GM12878 (cell line): ENCODE results near the gene LRIG2.

ENCODE experiments used
- CHD2 ChIP-seq: IDR thresholded peaks from 2 replicates; pipeline ENCODE4 v1.6.1; 2011; ENCODE audit warnings: low read depth, low read length, improper control_type of control experiment, borderline replicate concordance
- ESRRA ChIP-seq: IDR thresholded peaks from 2 replicates; pipeline ENCODE4 v1.6.1; 2012; ENCODE audit warnings: mild to moderate bottlenecking, low read length, improper control_type of control experiment
- EZH2 ChIP-seq: IDR thresholded peaks from 2 replicates; pipeline ENCODE4 v1.6.1; 2012; ENCODE audit warnings: low read depth, mild to moderate bottlenecking, control low read depth, inconsistent platforms, low read length, borderline replicate concordance; ENCODE audit not compliant: control insufficient read depth
- JUNB ChIP-seq: IDR thresholded peaks from 2 replicates; pipeline ENCODE4 v1.6.1; 2016; ENCODE audit warnings: antibody characterized with exemption, mild to moderate bottlenecking
- POLR2AphosphoS5 ChIP-seq: IDR thresholded peaks from 2 replicates; pipeline ENCODE4 v1.6.1; 2011; ENCODE audit warnings: mild to moderate bottlenecking, low read length, inconsistent platforms
- SIX5 ChIP-seq: IDR thresholded peaks from 2 replicates; pipeline ENCODE4 v1.6.1; 2011; ENCODE audit warnings: mild to moderate bottlenecking, low read depth, low read length, moderate library complexity; ENCODE audit not compliant: severe bottlenecking
- SUPT20H ChIP-seq: IDR thresholded peaks from 2 replicates; pipeline ENCODE4 v1.6.1; 2011; ENCODE audit warnings: low read depth, mild to moderate bottlenecking, low read length, moderate library complexity, borderline replicate concordance; ENCODE audit not compliant: control insufficient read depth
- TF ChIP-seq, protein P1 (sequence below): fragments of 450-650 bp; IDR thresholded peaks from 2 replicates; pipeline ENCODE4 v1.6.1; 2017; ENCODE audit warnings: mild to moderate bottlenecking, low read depth, inconsistent platforms; ENCODE audit not compliant: poor library complexity, severe bottlenecking
- TF ChIP-seq, protein P2 (sequence below): IDR thresholded peaks from 2 replicates; pipeline ENCODE4 v1.6.1; 2012; ENCODE audit warnings: low read depth, low read length, improper control_type of control experiment
- TF ChIP-seq, protein P3 (sequence below), 3 experiments: IDR thresholded peaks in 2 of 3; conservative IDR thresholded peaks in 1 of 3; 2 replicates each; pipeline ENCODE4 v1.5.1; 2011; ENCODE audit warnings: low read depth in 3 of 3, low read length in 3 of 3, mild to moderate bottlenecking in 3 of 3, control low read depth in 2 of 3, moderate library complexity in 2 of 3, inconsistent platforms in 1 of 3, mixed read lengths in 1 of 3; ENCODE audit not compliant: control insufficient read depth in 2 of 3, insufficient read depth in 1 of 3; ENCODE audit errors: extremely low read depth in 1 of 3
- TF ChIP-seq, protein P4 (sequence below): IDR thresholded peaks from 2 replicates; pipeline ENCODE4 v1.6.1; 2011; ENCODE audit warnings: low read depth, low read length, improper control_type of control experiment, borderline replicate concordance
- TF ChIP-seq, protein P5 (sequence below): IDR thresholded peaks from 2 replicates; pipeline ENCODE4 v1.6.1; 2012; ENCODE audit warnings: mild to moderate bottlenecking, low read depth, low read length

DNA sequence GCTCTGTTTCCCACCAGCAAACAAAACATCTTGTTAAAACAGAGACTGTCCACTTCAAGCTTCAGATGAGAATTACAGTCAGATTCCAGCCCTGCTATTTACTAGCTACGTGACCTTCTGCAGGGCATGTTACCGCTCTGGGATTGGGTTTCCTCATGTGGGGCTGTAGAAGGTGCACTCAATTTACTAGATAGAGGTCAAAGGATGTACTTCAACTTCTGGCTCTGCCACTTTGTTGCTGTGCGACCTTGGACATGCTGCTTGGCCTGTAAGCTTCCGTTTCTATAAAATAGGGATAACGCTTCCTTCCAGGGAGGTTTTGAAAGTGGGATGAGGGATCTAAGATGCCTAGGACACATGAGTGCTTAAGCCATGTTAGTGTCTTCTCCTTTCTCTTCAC, 46.0 kb upstream of the LRIG2 start:
- TF ChIP-seq, protein P1, sequence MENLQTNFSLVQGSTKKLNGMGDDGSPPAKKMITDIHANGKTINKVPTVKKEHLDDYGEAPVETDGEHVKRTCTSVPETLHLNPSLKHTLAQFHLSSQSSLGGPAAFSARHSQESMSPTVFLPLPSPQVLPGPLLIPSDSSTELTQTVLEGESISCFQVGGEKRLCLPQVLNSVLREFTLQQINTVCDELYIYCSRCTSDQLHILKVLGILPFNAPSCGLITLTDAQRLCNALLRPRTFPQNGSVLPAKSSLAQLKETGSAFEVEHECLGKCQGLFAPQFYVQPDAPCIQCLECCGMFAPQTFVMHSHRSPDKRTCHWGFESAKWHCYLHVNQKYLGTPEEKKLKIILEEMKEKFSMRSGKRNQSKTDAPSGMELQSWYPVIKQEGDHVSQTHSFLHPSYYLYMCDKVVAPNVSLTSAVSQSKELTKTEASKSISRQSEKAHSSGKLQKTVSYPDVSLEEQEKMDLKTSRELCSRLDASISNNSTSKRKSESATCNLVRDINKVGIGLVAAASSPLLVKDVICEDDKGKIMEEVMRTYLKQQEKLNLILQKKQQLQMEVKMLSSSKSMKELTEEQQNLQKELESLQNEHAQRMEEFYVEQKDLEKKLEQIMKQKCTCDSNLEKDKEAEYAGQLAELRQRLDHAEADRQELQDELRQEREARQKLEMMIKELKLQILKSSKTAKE: no peak
- TF ChIP-seq EZH2 (no peak), CHD2 (no peak), ESRRA (no peak), POLR2AphosphoS5 (no peak), SIX5 (no peak), SUPT20H (no peak), JUNB (no peak)
- TF ChIP-seq, protein P2, sequence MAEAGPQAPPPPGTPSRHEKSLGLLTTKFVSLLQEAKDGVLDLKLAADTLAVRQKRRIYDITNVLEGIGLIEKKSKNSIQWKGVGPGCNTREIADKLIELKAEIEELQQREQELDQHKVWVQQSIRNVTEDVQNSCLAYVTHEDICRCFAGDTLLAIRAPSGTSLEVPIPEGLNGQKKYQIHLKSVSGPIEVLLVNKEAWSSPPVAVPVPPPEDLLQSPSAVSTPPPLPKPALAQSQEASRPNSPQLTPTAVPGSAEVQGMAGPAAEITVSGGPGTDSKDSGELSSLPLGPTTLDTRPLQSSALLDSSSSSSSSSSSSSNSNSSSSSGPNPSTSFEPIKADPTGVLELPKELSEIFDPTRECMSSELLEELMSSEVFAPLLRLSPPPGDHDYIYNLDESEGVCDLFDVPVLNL: no peak
- TF ChIP-seq, protein P3, sequence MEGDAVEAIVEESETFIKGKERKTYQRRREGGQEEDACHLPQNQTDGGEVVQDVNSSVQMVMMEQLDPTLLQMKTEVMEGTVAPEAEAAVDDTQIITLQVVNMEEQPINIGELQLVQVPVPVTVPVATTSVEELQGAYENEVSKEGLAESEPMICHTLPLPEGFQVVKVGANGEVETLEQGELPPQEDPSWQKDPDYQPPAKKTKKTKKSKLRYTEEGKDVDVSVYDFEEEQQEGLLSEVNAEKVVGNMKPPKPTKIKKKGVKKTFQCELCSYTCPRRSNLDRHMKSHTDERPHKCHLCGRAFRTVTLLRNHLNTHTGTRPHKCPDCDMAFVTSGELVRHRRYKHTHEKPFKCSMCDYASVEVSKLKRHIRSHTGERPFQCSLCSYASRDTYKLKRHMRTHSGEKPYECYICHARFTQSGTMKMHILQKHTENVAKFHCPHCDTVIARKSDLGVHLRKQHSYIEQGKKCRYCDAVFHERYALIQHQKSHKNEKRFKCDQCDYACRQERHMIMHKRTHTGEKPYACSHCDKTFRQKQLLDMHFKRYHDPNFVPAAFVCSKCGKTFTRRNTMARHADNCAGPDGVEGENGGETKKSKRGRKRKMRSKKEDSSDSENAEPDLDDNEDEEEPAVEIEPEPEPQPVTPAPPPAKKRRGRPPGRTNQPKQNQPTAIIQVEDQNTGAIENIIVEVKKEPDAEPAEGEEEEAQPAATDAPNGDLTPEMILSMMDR (IDR thresholded peaks at IDR 0.05 in 2 of 3, conservative IDR thresholded peaks at IDR 0.05 in 1 of 3; ENCODE audit: control insufficient read depth in 2 of 3, extremely low read depth in 1 of 3, insufficient read depth in 1 of 3, low read depth in 3 of 3, low read length in 3 of 3): no peak
- TF ChIP-seq, protein P4, sequence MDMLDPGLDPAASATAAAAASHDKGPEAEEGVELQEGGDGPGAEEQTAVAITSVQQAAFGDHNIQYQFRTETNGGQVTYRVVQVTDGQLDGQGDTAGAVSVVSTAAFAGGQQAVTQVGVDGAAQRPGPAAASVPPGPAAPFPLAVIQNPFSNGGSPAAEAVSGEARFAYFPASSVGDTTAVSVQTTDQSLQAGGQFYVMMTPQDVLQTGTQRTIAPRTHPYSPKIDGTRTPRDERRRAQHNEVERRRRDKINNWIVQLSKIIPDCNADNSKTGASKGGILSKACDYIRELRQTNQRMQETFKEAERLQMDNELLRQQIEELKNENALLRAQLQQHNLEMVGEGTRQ: no peak
- TF ChIP-seq, protein P5, sequence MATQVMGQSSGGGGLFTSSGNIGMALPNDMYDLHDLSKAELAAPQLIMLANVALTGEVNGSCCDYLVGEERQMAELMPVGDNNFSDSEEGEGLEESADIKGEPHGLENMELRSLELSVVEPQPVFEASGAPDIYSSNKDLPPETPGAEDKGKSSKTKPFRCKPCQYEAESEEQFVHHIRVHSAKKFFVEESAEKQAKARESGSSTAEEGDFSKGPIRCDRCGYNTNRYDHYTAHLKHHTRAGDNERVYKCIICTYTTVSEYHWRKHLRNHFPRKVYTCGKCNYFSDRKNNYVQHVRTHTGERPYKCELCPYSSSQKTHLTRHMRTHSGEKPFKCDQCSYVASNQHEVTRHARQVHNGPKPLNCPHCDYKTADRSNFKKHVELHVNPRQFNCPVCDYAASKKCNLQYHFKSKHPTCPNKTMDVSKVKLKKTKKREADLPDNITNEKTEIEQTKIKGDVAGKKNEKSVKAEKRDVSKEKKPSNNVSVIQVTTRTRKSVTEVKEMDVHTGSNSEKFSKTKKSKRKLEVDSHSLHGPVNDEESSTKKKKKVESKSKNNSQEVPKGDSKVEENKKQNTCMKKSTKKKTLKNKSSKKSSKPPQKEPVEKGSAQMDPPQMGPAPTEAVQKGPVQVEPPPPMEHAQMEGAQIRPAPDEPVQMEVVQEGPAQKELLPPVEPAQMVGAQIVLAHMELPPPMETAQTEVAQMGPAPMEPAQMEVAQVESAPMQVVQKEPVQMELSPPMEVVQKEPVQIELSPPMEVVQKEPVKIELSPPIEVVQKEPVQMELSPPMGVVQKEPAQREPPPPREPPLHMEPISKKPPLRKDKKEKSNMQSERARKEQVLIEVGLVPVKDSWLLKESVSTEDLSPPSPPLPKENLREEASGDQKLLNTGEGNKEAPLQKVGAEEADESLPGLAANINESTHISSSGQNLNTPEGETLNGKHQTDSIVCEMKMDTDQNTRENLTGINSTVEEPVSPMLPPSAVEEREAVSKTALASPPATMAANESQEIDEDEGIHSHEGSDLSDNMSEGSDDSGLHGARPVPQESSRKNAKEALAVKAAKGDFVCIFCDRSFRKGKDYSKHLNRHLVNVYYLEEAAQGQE: no peak
